ENCODE measurements around the gene ARHGAP15. TPM values are rescaled to one million over a fixed set of nuclear protein-coding genes. Genes with fewer than 3 reads are reported as not detected.

Gene ARHGAP15
- total RNA-seq, 1 donor from 2014 or later: 18.5 TPM

DNA sequence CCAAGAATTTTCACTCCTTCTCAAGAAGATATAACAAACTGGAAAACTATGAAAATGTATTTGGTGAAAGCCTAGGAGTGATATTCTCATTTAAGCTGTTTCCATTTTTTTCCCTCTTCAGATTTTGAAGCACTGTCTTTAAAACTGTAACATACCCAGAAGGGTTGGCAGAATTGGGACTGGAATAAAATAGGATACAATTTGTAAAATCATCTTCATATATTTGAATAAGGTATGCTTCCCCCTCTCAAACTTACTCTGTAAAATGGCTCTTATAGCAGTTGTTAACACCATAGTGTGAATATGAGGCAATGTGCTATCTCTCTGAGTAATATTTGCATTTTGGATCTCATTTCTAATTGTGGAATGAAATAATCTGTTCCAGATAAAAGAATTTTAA is 676.4 kb downstream of the ARHGAP15 start:
- TF ChIP-seq, protein P1, sequence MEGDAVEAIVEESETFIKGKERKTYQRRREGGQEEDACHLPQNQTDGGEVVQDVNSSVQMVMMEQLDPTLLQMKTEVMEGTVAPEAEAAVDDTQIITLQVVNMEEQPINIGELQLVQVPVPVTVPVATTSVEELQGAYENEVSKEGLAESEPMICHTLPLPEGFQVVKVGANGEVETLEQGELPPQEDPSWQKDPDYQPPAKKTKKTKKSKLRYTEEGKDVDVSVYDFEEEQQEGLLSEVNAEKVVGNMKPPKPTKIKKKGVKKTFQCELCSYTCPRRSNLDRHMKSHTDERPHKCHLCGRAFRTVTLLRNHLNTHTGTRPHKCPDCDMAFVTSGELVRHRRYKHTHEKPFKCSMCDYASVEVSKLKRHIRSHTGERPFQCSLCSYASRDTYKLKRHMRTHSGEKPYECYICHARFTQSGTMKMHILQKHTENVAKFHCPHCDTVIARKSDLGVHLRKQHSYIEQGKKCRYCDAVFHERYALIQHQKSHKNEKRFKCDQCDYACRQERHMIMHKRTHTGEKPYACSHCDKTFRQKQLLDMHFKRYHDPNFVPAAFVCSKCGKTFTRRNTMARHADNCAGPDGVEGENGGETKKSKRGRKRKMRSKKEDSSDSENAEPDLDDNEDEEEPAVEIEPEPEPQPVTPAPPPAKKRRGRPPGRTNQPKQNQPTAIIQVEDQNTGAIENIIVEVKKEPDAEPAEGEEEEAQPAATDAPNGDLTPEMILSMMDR (IDR thresholded peaks at IDR 0.05): no peak
- no peaks in the 10 kb centered on the region for H3K4me1 ChIP-seq

DNA sequence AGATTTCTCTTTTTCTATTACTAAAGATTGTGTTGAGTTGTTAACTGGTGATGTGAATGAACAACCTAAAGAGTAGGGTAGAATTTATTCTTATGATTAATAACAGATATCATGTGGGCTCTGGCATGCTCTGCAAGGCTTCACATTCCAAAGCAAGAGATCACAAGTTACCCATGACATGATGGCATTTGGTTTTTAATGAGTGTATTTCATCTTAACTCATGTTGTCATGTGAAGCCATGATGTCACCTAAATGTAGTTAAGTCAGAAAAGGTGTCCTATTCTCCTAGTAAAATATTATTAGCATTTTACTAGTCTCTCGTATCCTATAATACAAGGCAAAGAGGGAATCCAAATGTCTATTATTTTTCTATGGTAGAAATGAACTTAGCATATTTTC is 678.0 kb downstream of the ARHGAP15 start:
- intact Hi-C loops (cut with DNase I): no loop called here
- H3K4me3 ChIP-seq: no peak overlapping the region
- no peak for DNase-seq
- H3K27ac ChIP-seq: no peak overlapping the region
- H3K4me1 ChIP-seq: no peaks in the 10 kb centered on the region
- no peaks in the 10 kb centered on the region for H3K36me3 ChIP-seq
- no peaks in the 10 kb centered on the region for H3K27me3 ChIP-seq (ENCODE audit: low read depth)
- ATAC-seq: no peak
- TF ChIP-seq, protein P1 (IDR thresholded peaks at IDR 0.05): no peak
- no peaks in the 10 kb centered on the region for H3K9me3 ChIP-seq

More for the DNA sequence above, 676.4 kb downstream of the ARHGAP15 start:
- no peaks in the 10 kb centered on the region for H3K36me3 ChIP-seq
- ATAC-seq: no peak
- no peaks in the 10 kb centered on the region for H3K27me3 ChIP-seq (ENCODE audit: low read depth)
- H3K4me3 ChIP-seq: no peak overlapping the region
- intact Hi-C loops (cut with DNase I): no loop called here
- DNase-seq: no peak
- H3K9me3 ChIP-seq: no peaks in the 10 kb centered on the region
- no peak overlapping the region for H3K27ac ChIP-seq

DNA sequence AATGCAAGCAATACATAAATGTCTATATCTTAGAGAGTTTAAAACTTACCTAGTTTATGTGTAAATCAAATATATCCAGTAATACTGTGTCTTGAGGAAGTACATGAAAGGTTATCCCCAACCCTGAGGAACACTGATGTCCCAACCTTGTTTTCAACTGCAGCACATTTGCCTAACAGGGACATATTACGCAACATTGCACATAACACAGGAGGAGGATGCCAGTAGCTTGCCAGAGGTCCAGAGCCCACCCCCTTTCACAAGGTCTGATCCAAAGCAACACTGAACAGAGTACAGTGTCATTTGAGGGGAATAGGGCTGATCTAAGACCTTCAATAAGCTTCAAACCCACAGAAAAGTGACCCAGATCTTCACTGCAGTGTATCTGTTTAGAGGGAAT is 678.5 kb downstream of the ARHGAP15 start:
- DNase-seq: no peak
- H3K27ac ChIP-seq: no peak overlapping the region
- TF ChIP-seq, protein P1 (IDR thresholded peaks at IDR 0.05): no peak

DNA sequence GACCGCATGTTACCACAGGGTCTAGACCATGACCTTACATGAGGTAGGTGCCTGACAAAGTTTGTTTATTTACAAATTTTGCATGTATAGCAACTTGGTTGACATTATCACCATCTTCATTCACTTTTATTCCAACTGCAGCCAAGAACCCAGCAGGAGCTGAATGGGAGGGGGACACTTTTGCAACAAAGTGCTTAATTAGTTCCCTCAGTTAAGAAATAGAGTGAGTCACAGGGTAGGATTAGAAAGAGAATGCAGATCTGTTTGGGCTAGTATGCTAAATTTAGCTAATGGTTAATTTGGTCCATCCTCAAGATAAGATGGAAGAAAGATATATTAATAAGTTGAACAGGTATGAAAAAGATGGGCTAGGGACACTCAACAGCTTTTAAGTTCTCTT is 678.9 kb downstream of the ARHGAP15 start:
- TF ChIP-seq, protein P1 (IDR thresholded peaks at IDR 0.05): no peak
- Histone ChIP-seq H3K4me1 (no peaks in the 10 kb centered on the region), H3K9me3 (no peaks in the 10 kb centered on the region), H3K36me3 (no peaks in the 10 kb centered on the region), H3K4me3 (no peak overlapping the region), H3K27me3 (ENCODE audit: low read depth) (no peaks in the 10 kb centered on the region), H3K27ac (no peak overlapping the region)
- intact Hi-C loops (cut with DNase I): no loop called here
- ATAC-seq (no peak), DNase-seq (no peak)

More for the DNA sequence above, 678.5 kb downstream of the ARHGAP15 start:
- intact Hi-C loops (cut with DNase I): no loop called here
- ATAC-seq: peak; percentile 35 to 62
- Histone ChIP-seq H3K4me1 (no peaks in the 10 kb centered on the region), H3K36me3 (no peaks in the 10 kb centered on the region), H3K27me3 (ENCODE audit: low read depth) (no peaks in the 10 kb centered on the region), H3K4me3 (no peak overlapping the region), H3K9me3 (no peaks in the 10 kb centered on the region)

- DNase-seq (no peak), ATAC-seq (no peak)
- Histone ChIP-seq H3K4me1 (no peaks in the 10 kb centered on the region), H3K4me3 (no peak overlapping the region), H3K27me3 (ENCODE audit: low read depth) (no peaks in the 10 kb centered on the region), H3K27ac (no peak overlapping the region), H3K36me3 (no peaks in the 10 kb centered on the region), H3K9me3 (no peaks in the 10 kb centered on the region)
- TF ChIP-seq, protein P1 (IDR thresholded peaks at IDR 0.05): no peak
- intact Hi-C loops (cut with DNase I): no loop called here
Observed at GRCh38 chr2:143815082-143815481, 685.9 kb downstream of the ARHGAP15 start.

GRCh38 chr2:143816916-143817315 is 687.7 kb downstream of the ARHGAP15 start:
- Histone ChIP-seq H3K27ac (no peak overlapping the region), H3K27me3 (ENCODE audit: low read depth) (no peaks in the 10 kb centered on the region), H3K9me3 (no peaks in the 10 kb centered on the region), H3K4me3 (no peak overlapping the region), H3K36me3 (no peaks in the 10 kb centered on the region), H3K4me1 (no peaks in the 10 kb centered on the region)
- DNase-seq: no peak
- intact Hi-C loops (cut with DNase I): no loop called here
- TF ChIP-seq, protein P1 (IDR thresholded peaks at IDR 0.05): no peak
- ATAC-seq: no peak

Measured in lower lobe of right lung (tissue), 2 donors.